HL-60 (cell line): ENCODE results near the gene IGF1.

Experiments used
- DNase-seq, 2 experiments: peaks; one replicate each; pipeline ENCODE4 v3.0.0-alpha.2; 2010 to 2020; ENCODE audit warnings: low read depth in 1 of 2, low spot score in 1 of 2
- H3K27ac ChIP-seq: fragments of 250-450 bp; sonication (Bioruptor Pico); replicated peaks from 2 replicates; pipeline ENCODE4 v1.5.1; 2020; ENCODE audit warnings: mild to moderate bottlenecking, moderate library complexity
- H3K27me3 ChIP-seq: fragments of 250-450 bp; sonication (Bioruptor Pico); 2 replicates; pipeline ENCODE4 v1.5.1; 2021; ENCODE audit warnings: mild to moderate bottlenecking, moderate library complexity; ENCODE audit not compliant: insufficient read depth, poor library complexity, severe bottlenecking
- H3K4me3 ChIP-seq: replicated peaks from 2 replicates; pipeline ENCODE4 v1.5.1; 2011; ENCODE audit warnings: mild to moderate bottlenecking, control low read depth, low read length; ENCODE audit not compliant: insufficient read depth
- CTCF ChIP-seq: IDR thresholded peaks from one replicate; pipeline ENCODE4 v1.5.1; 2011; ENCODE audit warnings: low read length, control low read depth, inconsistent platforms; ENCODE audit not compliant: insufficient read depth
- GABPA ChIP-seq: IDR thresholded peaks from 2 replicates; pipeline ENCODE4 v1.6.1; 2012; ENCODE audit warnings: low read depth
- POLR2AphosphoS5 ChIP-seq: IDR thresholded peaks from 2 replicates; pipeline ENCODE4 v1.6.1; 2012; ENCODE audit warnings: low read depth
- REST ChIP-seq: IDR thresholded peaks from 2 replicates; pipeline ENCODE4 v1.6.1; 2012; ENCODE audit warnings: low read depth; ENCODE audit not compliant: insufficient replicate concordance
- SPI1 ChIP-seq: IDR thresholded peaks from 2 replicates; pipeline ENCODE4 v1.6.1; 2012; ENCODE audit warnings: low read depth, mild to moderate bottlenecking, borderline replicate concordance

IGF1 gene

GRCh38 chr12:102415515-102415914 lies 64.8 kb downstream of the IGF1 start:
- H3K27ac ChIP-seq, result no peak overlapping the region
- H3K27me3 ChIP-seq, result peaks cover 2% of the 10 kb centered on the region
- TF ChIP-seq REST (no peak), GABPA (no peak), SPI1 (no peak), CTCF (no peak), POLR2AphosphoS5 (no peak)
- no peak for DNase-seq
- H3K4me3 ChIP-seq, result no peak overlapping the region

GRCh38 chr12:102413396-102413795 lies 67.0 kb downstream of the IGF1 start:
- TF ChIP-seq POLR2AphosphoS5 (no peak), REST (no peak), GABPA (no peak), CTCF (no peak), SPI1 (no peak)
- no peak overlapping the region for H3K27ac ChIP-seq
- H3K4me3 ChIP-seq, result no peak overlapping the region
- no peak for DNase-seq
- peaks cover 2% of the 10 kb centered on the region for H3K27me3 ChIP-seq

- TF ChIP-seq SPI1, result no peak
- no peak for TF ChIP-seq POLR2AphosphoS5
- no peak for TF ChIP-seq GABPA
- no peak for TF ChIP-seq REST
- no peak for TF ChIP-seq CTCF
Measured at GRCh38 chr12:102410511-102410910, 69.9 kb downstream of the IGF1 start.

More at GRCh38 chr12:102410511-102410910, 69.9 kb downstream of the IGF1 start:
- no peak overlapping the region for H3K27ac ChIP-seq
- no peak overlapping the region for H3K4me3 ChIP-seq
- DNase-seq, result no peak
- H3K27me3 ChIP-seq, result no peaks in the 10 kb centered on the region
